Skin of body (tissue), 2 donors: ENCODE data around the gene TOR2A. TPM values are rescaled to one million over a fixed set of nuclear protein-coding genes. Genes with fewer than 3 reads are reported as not detected.

Experiments used
- DNase-seq: peaks from one replicate; lab custom pipeline; 2025; lab: John Stamatoyannopoulos, UW
- total RNA-seq: library from RNA; depleted of rRNA; stranded (reverse); fragments of >200 nt; gene quantifications from one replicate; pipeline ENCODE4 v1.2.3, GENCODE V29; 2014

TOR2A gene
- total RNA-seq, 1 donor from 2014 or later = 4.4 TPM

- DNase-seq = no peak
These were observed 9.5 kb upstream of the TOR2A start for GRCh38 chr9:127744398-127745110.

GRCh38 chr9:127742435-127743088 lies 7.5 kb upstream of the TOR2A start:
- DNase-seq = no peak

GRCh38 chr9:127741831-127742434 lies 6.8 kb upstream of the TOR2A start:
- DNase-seq = no peak

DNA sequence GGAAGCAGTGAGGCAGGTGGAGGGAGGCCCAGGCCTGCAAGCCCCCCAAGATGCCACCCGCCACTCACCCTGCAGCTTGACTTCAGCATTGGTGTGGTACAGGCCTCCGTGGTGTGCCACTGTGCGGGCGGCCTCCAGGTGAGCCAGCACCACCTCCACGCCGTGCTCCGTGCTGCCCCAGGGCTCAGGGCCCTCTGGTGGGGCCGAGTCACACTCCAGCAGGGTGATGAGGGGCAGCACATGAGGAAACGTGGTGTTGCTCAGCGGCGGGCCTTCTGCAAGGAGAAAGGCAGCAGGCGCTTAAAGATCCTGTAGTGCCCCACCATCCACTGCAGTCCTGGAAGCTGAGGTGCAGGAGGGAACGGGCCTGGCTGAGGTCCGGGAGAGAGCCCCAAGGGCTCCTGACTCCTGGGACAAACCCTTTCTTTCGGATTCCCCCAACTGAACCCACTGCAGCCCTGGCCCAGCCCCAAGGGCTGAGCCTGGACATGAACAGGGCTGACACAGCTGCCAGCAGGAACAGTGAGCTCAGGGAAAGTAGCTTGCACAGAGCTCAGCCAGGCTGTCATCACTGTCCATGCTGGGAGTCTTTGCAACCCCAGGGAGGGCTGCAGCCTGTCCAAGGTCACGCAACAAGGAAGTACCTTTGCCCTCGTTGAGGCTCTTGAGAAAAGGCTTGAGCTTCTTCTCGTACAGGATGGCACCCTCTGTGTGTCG lies 4.7 kb upstream of the TOR2A start:
- DNase-seq = no peak

DNA sequence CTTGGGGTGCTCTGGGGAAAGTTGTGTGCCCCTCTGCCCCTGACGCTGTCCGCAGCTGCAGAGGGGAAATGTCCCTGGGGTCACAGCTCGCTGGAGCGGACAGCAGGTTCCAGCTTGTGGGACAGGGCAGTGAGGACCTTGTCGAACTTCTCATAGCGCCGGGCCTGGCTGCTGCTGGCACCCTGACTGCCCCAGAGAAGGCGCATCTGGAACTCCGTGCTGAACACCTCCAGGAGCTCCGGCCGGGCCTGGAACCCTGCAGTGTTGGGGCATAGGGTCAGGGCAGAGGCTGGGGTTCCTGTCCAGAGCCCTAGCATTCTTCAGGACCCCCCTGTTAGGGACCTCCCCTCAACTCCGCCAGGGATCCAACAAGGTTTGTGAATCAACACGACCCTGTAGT lies 3.6 kb upstream of the TOR2A start:
- no peak for DNase-seq

DNA sequence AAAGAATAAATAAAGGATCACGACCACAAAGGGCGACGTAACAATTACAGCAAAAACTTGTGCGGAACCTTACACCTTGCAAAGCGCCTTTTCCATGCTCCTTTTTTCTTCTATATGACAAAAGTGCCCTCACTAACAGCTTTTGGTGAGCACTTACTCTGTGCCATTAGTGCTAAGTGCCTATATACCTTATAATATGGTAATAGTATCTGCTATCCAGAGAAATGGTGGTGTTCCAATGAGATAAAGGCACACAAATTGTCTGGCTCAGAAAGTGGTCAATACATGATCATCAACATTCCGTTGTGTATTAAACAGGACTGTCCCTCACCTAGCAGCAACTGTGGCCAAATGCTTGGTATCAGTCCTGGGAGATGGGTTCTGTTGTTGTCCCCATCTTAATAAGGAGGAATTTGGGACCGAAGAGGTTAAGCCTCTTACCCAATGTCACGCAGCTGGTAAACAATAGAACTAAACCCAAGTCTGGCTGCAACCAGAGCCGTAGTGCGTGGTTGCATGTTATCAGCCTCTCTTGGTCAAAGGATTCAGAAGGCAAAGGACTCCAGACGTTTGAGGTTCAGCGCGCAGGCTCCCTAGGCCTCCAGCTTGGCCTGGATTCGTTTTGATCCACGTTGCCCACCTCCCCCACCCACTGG lies 564 bp upstream of the TOR2A start:
- DNase-seq = no peak

- no peak for DNase-seq
These were observed 797 bp downstream of the TOR2A start for GRCh38 chr9:127734247-127734746.

DNA sequence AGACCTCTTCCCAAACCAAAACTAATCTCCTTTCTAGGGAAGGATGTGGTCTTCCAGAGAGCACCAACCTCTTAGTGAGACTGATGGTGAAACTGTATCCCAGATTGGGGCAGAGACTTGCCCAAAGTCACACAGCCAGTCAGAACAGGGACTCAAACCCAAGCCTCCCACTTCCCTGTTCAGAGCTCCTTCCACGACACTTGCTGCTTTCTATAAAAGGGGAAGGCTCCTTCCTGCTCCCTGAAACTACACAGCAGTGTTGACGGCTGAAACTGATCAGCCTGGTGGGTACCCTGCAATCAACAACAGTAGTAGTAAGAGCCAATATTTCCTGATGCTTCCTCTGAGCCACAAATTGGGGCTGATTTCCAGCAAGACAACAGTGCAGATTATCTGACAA lies 1.5 kb downstream of the TOR2A start:
- DNase-seq = no peak

DNA sequence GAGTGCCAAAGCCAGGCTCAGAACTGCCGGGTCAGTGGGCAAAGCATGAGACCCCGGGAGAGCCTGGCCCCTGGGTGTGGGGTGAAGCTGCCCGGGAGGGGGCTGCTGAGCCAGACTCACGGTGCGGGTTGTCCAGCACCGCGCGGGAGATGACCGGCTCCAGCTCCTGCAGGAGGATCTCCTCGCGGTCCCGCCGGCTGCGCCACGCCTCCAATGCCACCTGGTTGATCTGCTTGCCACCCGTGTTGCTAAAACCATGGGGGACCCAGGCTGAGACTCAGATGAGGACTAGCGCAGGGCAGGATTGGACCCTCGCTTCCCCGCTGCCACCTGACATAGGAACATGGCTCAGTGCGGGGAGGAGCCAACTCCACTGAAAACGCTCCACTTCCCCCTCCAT lies 2.6 kb downstream of the TOR2A start:
- DNase-seq = no peak

DNA sequence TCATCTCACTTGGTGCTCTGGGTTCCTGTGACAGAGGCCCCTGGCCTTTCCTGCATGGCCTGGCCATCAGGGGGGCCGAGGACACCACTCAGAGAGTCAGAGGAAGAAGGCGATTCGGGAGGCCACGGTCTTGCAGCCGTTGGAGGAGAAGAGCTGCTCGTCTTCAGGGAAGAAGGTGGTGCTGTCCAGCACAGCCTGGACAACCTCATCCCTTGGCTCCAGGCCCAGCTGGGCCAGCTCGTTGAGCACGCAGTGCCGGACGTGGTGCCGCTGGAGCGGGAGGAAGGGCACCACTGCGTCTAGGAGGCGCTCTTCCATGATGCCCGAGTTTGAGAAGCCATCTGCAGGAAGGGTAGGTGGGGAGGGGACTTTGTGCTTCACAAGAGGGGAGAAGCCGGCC lies 3.2 kb downstream of the TOR2A start:
- no peak for DNase-seq

DNA sequence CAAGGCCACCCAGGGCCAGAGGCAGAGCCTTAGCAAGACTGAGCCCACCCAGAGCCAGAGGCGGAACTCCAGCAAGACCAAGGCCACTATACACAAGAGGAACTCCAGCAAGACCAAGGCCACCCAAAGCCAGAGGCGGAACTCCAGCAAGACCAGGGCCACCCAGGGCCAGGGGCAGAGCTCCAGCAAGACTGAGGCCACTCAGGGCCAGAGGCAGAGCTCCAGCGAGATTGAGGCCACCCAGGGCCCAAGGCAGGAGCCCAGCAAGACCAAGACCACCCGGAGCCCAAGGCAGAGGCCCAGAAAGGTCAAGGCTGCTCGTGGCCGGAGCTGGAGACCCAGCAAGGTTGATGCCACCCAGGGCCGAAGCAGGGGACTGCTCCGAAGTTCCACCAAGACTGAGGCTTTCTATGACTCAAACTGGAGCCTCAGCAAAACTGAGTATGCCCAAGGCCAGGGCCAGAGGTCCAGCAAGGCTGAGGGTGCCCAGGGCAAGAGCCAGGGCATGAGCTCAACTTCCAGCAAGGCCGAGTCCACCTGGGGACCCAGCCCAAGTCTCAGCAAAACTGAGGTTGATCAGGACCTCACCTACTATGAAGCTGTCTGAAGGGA lies 4.2 kb downstream of the TOR2A start:
- DNase-seq = no peak

DNA sequence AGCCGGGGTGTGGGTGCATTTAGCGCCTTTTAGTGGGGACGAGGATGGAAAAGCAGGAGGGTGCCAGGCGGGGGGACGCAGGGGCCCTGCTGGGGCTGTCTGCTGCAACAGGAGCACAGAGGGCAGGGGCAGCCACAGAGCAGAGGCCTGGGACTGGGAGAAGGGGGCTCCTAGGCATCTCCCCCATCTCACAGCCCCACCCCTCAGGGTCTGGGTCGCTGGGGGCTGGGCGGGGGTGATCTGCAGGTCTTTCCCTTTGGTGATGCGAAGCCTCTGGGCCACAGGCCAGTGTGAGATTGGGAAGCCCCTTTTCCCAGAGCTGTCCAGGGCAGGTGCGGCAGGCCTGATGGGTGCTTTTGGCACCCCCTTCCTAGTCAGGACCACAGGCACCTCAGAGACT lies 4.8 kb downstream of the TOR2A start:
- DNase-seq = no peak

- DNase-seq = no peak
These were observed 5.4 kb downstream of the TOR2A start for GRCh38 chr9:127729522-127730256.

- no peak for DNase-seq
These were observed 6.3 kb downstream of the TOR2A start for GRCh38 chr9:127728808-127729207.

- no peak for DNase-seq
These were observed 8.2 kb downstream of the TOR2A start for GRCh38 chr9:127726871-127727270.

DNA sequence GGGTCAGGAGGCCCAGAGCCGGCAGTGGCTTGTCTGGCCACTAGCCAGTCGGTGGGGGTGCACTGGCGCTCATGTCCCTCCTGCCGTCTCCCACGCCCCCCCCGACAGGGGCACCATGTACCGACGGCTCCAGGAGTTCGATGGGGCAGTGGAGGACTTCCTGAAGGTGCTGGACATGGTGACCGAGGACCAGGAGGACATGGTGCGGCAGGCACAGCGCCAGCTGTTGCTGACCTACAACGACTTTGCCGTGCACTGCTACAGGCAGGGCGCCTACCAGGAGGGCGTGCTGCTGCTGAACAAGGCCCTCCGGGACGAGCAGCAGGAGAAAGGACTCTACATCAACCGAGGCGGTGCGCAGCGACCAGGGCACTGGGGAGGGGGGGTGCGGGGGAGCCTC lies 11.1 kb downstream of the TOR2A start:
- DNase-seq = no peak

- DNase-seq = no peak
These were observed 11.7 kb downstream of the TOR2A start for GRCh38 chr9:127723444-127723843.

DNA sequence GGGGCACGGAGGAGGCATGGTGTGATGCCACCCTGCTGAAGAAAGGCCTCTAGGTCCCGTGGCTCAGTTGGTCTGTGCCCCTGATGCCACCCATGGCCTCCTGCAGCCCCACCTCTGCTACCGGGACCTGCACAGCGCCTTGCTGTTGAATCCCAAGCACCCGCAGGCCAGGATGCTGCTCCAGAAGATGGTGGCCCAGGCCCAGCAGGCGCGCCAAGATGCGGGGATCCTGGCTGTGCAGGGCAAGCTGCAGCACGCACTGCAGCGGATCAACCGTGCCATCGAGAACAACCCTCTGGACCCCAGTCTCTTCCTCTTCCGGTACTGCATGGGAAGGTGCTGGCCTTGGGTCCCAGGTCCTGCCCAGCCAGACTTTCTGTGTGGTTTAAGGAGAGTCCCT lies 12.1 kb downstream of the TOR2A start:
- no peak for DNase-seq

- DNase-seq = no peak
These were observed 12.9 kb downstream of the TOR2A start for GRCh38 chr9:127722055-127722745.

DNA sequence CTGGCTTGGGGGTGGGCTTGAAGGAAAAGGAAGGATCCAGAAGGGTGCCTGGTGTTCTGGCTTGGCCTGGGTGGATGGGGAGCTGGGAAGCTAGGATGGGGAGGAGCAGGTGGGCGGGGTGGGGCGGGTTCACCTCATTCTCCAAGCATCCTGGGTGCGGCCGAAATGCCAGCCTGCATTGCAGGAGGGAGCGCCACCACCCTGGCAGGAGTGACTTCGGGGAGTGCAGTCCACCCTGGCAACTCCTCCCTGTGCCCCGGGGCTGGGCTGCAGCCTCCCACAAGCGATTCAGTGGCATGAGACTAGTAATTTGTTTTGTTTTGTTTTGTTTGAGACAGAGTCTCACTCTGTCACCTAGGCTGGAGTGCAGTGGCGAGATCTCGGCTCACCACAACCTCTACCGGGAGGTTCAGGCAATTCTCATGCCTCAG lies 13.7 kb downstream of the TOR2A start:
- DNase-seq = no peak
